GM18508 (cell line): ENCODE measurements around the gene ZNF724.
"Not testable (repeated sequence)": the region's sequence is repeated elsewhere in the genome, so short reads cannot be mapped to it uniquely, and the experiment has no call there.

Experiments
- ATAC-seq: cut with Tn5 transposase; IDR thresholded peaks from one replicate; pipeline ENCODE4 v1.9.1; 2021; ENCODE audit warnings: moderate number of reproducible peaks; ENCODE audit not compliant: insufficient read depth, unreplicated experiment

Gene ZNF724

DNA sequence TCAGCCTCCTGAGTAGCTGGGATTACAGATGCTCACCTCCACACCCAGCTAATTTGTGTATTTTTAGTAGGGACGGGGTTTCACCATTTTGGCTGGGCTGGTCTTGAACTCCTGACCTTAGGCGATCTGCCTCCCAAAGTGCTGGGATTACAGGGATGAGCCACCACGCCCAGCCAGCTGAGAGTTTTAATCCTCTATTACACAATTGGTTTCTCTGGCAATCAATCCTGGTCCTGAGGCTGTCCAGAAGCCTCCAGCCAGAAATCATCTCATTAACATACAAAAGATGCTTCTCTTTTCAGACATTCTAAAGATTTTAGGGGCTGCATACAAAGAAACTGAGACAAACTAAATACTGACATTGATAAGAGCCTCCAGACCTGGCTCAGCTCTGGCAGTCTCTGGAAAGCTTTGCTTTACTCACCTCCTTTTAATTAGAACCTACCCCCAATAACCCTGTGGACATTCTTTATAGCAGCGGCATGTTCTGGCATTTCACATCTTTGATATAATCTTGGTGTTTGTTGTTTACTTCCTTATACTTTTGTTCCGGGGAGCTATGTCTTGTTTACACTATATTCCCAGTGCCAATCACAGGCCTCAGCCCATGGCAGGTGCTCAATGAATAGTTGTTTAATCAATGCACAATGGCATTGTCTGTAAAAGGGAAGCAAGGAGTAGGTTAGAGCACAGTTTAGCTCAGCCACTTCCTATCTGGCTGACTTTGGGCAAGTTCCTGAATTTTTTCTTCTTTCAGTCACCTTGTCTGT, 4.1 kb upstream of the ZNF724 start:
- ATAC-seq, result no peak

DNA sequence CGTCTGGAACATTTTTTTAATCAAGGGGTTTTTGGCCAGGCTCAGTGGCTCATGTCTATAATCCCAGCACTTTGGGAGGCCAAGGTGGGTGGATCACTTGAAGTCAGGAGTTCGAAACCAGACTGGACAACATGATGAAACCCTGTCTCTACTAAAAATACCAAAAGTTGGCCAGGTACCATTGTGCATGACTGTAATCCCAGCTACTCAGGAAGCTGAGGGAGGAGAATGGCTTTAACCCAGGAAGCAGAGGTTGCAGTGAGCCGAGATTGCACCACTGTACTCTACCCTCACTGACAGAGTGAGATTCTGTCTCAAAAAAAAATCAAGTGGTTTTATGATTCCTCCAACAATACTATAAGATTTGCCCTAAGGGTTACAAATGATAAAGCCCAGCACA, 3.1 kb upstream of the ZNF724 start:
- ATAC-seq, result not testable (repeated sequence)

DNA sequence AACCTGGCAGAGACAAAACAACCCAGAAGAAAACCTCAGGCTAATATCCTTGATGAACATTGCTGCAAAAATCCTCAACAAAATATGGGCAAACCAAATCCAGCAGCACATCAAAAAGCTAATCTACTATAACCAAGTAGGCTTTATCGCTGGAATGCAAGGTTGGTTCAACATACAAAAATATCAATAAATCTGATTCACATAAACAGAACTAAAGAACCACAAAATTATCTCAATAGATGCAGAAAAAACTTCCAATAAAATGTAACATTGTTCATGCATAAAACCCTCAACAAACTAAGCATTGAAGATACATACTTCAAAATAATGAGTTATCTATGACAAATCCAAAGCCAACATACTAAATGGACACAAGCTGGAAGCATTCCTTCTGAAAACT, 8.8 kb downstream of the ZNF724 start:
- ATAC-seq, result no peak

DNA sequence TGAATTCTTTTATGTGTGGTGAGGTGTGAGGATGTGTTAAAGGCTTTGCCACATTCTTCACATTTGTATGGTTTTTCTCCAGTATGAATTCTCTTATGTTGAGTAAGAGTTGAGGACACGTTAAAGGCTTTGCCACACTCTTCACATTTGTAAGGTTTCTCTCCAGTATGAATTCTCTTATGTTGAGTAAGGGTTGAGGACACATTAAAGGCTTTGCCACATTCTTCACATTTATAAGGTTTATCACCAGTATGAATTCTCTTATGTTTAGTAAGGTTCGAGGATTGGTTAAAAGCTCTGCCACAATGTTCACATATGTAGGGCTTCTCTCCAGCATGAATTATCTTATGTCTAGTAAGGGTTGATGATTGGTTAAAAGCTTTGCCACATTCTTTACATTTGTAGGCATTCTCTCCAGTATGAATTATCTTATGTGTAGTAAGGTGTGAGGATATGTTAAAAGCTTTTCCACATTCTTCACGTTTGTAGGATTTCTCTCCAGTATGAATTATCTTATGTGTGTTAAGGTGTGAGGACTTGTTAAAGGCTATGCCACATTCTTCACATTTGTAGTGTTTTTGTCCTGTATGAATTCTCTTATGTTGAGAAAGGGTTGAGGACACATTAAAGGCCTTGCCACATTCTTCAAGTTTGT, 27.1 kb downstream of the ZNF724 start:
- ATAC-seq, result no peak

DNA sequence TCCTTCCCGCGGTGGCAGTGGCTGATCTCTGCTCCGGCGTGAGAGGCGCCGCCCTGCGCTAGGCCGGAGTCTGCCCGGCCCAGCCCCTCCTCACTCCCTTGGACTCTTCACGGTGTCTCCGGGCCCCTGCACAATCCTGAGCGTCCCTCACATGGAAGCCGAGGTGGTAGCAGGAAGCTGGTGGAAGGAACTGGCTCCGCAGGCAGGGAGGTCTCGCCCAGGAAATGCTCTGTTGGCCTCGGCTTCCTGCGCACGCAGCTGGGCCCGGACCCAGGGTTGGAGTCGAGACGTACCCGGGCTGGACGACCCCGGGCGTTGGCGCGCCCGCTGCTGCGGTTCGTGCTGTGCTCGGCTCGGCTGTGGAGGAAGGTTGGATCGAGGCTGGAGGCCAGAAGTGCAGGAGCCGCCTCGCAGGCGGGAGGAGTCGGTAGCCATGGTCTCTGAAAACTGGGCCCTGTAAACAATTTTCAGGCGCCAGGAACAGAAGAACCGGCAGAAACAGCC, 46.3 kb downstream of the ZNF724 start:
- ATAC-seq, result no peak

DNA sequence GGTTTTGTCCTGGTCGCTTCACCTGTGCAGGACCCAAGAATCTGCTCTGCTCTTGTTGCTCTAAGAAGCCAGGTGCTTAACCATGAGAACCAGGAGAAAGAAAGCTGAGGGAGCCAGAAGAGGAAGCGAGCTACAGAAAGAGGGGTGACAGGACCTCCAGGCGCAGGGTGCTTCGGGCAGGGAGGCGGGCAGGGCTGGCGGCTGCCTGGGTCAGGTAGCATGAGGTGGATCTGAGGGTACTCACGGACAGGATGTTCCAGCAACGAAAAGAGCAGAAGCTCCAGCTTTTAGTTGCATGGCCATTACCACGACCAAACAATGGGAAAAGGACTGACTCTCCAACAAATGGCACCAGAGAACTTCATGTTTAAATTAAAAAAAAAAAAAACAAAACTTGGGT, 59.9 kb downstream of the ZNF724 start:
- no peak for ATAC-seq

DNA sequence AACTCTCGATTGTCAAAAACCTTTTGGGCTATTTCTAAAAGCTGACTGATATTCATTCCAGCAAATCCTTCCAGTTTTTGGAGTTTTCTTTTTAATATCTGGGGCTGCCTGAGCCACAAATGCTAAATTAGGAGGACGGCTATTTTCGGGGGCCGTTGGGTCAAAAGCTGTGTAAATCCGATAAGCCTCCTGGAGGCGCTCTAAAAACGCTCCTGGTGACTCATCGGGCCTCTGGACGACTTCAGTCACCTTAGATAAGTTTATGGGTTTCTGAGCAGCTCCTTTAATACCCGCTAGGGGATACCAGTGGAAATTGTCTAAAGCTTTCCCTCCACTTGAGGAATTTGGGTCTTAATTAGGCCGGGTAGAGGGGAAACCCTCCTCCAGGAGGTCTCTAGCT, 66.9 kb downstream of the ZNF724 start:
- ATAC-seq, result no peak
